Spleen (tissue), 7 donors: ENCODE results near the gene GMFB.

ENCODE experiments used
- POLR2A ChIP-seq, 3 donors: fragments of 450-650 bp; IDR thresholded peaks; one replicate each; pipeline ENCODE4 v1.5.1; 2017; ENCODE audit warnings: antibody characterized with exemption in 3 of 3, mild to moderate bottlenecking in 1 of 3
- TF ChIP-seq, protein P1 (sequence below), 11 experiments: fragments of 200-600 bp in 7 of 11; fragments of 450-650 bp in 4 of 11; sonication (generic) in 4 of 11; IDR thresholded peaks in 8 of 11; conservative IDR thresholded peaks in 3 of 11; 1 replicate in 7 of 11; 2 replicates in 4 of 11; pipeline versions ENCODE4 v1.4.0 to v1.8.0; 2016 to 2021; ENCODE audit warnings: antibody characterized with exemption in 11 of 11, inconsistent platforms in 4 of 11, mild to moderate bottlenecking in 1 of 11
- donor health status: DM: no; HTN: no; CAD: no; lungs with moderate emphysema.
- donor health status: DM: no; HTN: no; CAD: no.
- donor health status: DM: no; HTN: no; CAD: no.

DNA sequence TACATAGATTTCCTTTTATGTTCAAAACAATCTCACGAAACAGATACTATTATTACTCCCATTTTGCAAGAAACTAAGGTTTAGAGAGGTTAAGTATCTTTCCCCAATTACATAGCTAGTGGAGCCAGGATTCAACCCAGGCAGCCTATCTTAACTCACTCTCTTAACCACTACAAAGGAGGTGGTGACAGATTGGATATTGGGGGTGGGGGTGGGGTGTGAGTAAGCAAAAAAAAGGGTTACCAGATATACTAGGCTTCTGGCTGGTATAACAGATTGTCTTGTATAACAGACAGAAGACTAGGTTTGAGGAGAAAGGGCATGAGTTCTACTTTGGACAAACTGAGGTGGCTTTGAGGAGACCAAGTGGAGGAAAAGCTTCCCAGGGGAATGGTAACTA is 2.1 kb downstream of the GMFB start:
- no peak for TF ChIP-seq POLR2A (IDR thresholded peaks at IDR 0.05)
- TF ChIP-seq, protein P1, sequence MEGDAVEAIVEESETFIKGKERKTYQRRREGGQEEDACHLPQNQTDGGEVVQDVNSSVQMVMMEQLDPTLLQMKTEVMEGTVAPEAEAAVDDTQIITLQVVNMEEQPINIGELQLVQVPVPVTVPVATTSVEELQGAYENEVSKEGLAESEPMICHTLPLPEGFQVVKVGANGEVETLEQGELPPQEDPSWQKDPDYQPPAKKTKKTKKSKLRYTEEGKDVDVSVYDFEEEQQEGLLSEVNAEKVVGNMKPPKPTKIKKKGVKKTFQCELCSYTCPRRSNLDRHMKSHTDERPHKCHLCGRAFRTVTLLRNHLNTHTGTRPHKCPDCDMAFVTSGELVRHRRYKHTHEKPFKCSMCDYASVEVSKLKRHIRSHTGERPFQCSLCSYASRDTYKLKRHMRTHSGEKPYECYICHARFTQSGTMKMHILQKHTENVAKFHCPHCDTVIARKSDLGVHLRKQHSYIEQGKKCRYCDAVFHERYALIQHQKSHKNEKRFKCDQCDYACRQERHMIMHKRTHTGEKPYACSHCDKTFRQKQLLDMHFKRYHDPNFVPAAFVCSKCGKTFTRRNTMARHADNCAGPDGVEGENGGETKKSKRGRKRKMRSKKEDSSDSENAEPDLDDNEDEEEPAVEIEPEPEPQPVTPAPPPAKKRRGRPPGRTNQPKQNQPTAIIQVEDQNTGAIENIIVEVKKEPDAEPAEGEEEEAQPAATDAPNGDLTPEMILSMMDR (IDR thresholded peaks at IDR 0.05 in 8 of 11, conservative IDR thresholded peaks at IDR 0.05 in 3 of 11), result no peak
